ENCODE results near the gene PIP5K1A. TPM values are rescaled to one million over a fixed set of nuclear protein-coding genes. Genes with fewer than 3 reads are reported as not detected.
A peak's percentile ranks its signal among the peaks of the same experiment; 100 is the strongest.

The PIP5K1A gene
- total and polyA plus RNA-seq, 9 of the 15 experiments (the other 6 are each of a cell fraction or from before 2014, with no cell fraction given): 1.9 to 42.4 (median 18.8) TPM

GRCh38 chr1:151281225-151281968 lies 83.0 kb downstream of the PIP5K1A start (continued):
- peak; percentile 53 for TF ChIP-seq ZBTB7A (IDR thresholded peaks at IDR 0.05; ENCODE audit: borderline replicate concordance, control insufficient read depth, low read depth, low read length)
- TF ChIP-seq HMGN3 (IDR thresholded peaks at IDR 0.05; ENCODE audit: borderline replicate concordance, extremely low read depth, insufficient read length, low read depth, low read length): peak; percentile 62
- TF ChIP-seq EGR1 (conservative IDR thresholded peaks at IDR 0.05): peak; percentile 97
- TF ChIP-seq GTF2F1 (IDR thresholded peaks at IDR 0.05; ENCODE audit: low read depth, low read length): peak; percentile 26
- no peak for TF ChIP-seq SREBF2 (CRISPR knock-in tag; IDR thresholded peaks at IDR 0.05)
- 0 out of 2 replicates have a peak, but pooled peaks have one; percentile 4 for TF ChIP-seq SMC3 (conservative IDR thresholded peaks at IDR 0.05; ENCODE audit: insufficient read depth, low read depth, low read length)
- peak; percentile 69; the same call in 1 of the 2 replicates for TF ChIP-seq SMARCA4 (IDR thresholded peaks at IDR 0.05)
- TF ChIP-seq TAF1 (IDR thresholded peaks at IDR 0.05; ENCODE audit: control insufficient read depth, extremely low read depth, insufficient read depth, low read length, severe bottlenecking): peak; percentile 18
- peak; percentile 89 for TF ChIP-seq CREB1 (IDR thresholded peaks at IDR 0.05)
- TF ChIP-seq CREB1 (CRISPR knock-in tag; IDR thresholded peaks at IDR 0.05): peak; percentile 93
- TF ChIP-seq, protein P1, sequence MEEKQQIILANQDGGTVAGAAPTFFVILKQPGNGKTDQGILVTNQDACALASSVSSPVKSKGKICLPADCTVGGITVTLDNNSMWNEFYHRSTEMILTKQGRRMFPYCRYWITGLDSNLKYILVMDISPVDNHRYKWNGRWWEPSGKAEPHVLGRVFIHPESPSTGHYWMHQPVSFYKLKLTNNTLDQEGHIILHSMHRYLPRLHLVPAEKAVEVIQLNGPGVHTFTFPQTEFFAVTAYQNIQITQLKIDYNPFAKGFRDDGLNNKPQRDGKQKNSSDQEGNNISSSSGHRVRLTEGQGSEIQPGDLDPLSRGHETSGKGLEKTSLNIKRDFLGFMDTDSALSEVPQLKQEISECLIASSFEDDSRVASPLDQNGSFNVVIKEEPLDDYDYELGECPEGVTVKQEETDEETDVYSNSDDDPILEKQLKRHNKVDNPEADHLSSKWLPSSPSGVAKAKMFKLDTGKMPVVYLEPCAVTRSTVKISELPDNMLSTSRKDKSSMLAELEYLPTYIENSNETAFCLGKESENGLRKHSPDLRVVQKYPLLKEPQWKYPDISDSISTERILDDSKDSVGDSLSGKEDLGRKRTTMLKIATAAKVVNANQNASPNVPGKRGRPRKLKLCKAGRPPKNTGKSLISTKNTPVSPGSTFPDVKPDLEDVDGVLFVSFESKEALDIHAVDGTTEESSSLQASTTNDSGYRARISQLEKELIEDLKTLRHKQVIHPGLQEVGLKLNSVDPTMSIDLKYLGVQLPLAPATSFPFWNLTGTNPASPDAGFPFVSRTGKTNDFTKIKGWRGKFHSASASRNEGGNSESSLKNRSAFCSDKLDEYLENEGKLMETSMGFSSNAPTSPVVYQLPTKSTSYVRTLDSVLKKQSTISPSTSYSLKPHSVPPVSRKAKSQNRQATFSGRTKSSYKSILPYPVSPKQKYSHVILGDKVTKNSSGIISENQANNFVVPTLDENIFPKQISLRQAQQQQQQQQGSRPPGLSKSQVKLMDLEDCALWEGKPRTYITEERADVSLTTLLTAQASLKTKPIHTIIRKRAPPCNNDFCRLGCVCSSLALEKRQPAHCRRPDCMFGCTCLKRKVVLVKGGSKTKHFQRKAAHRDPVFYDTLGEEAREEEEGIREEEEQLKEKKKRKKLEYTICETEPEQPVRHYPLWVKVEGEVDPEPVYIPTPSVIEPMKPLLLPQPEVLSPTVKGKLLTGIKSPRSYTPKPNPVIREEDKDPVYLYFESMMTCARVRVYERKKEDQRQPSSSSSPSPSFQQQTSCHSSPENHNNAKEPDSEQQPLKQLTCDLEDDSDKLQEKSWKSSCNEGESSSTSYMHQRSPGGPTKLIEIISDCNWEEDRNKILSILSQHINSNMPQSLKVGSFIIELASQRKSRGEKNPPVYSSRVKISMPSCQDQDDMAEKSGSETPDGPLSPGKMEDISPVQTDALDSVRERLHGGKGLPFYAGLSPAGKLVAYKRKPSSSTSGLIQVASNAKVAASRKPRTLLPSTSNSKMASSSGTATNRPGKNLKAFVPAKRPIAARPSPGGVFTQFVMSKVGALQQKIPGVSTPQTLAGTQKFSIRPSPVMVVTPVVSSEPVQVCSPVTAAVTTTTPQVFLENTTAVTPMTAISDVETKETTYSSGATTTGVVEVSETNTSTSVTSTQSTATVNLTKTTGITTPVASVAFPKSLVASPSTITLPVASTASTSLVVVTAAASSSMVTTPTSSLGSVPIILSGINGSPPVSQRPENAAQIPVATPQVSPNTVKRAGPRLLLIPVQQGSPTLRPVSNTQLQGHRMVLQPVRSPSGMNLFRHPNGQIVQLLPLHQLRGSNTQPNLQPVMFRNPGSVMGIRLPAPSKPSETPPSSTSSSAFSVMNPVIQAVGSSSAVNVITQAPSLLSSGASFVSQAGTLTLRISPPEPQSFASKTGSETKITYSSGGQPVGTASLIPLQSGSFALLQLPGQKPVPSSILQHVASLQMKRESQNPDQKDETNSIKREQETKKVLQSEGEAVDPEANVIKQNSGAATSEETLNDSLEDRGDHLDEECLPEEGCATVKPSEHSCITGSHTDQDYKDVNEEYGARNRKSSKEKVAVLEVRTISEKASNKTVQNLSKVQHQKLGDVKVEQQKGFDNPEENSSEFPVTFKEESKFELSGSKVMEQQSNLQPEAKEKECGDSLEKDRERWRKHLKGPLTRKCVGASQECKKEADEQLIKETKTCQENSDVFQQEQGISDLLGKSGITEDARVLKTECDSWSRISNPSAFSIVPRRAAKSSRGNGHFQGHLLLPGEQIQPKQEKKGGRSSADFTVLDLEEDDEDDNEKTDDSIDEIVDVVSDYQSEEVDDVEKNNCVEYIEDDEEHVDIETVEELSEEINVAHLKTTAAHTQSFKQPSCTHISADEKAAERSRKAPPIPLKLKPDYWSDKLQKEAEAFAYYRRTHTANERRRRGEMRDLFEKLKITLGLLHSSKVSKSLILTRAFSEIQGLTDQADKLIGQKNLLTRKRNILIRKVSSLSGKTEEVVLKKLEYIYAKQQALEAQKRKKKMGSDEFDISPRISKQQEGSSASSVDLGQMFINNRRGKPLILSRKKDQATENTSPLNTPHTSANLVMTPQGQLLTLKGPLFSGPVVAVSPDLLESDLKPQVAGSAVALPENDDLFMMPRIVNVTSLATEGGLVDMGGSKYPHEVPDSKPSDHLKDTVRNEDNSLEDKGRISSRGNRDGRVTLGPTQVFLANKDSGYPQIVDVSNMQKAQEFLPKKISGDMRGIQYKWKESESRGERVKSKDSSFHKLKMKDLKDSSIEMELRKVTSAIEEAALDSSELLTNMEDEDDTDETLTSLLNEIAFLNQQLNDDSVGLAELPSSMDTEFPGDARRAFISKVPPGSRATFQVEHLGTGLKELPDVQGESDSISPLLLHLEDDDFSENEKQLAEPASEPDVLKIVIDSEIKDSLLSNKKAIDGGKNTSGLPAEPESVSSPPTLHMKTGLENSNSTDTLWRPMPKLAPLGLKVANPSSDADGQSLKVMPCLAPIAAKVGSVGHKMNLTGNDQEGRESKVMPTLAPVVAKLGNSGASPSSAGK (IDR thresholded peaks at IDR 0.05): peak; percentile 92
- peak; percentile 65 for TF ChIP-seq ZNF263 (CRISPR knock-in tag; IDR thresholded peaks at IDR 0.05; ENCODE audit: borderline replicate concordance)
- peak; percentile 80 for TF ChIP-seq FOXK1 (CRISPR knock-in tag; IDR thresholded peaks at IDR 0.05; ENCODE audit: borderline replicate concordance)
- TF ChIP-seq SAP30 (IDR thresholded peaks at IDR 0.05; ENCODE audit: borderline replicate concordance, insufficient read depth, low read depth, low read length, poor library complexity, severe bottlenecking): peak; percentile 61
- peak; percentile 48 for TF ChIP-seq RBBP5 (IDR thresholded peaks at IDR 0.05; ENCODE audit: borderline replicate concordance, insufficient read depth, low read length, poor library complexity, severe bottlenecking)

Data from K562 (cell line).